Measurements from ENCODE around the gene PABPC1L2B.

DNA sequence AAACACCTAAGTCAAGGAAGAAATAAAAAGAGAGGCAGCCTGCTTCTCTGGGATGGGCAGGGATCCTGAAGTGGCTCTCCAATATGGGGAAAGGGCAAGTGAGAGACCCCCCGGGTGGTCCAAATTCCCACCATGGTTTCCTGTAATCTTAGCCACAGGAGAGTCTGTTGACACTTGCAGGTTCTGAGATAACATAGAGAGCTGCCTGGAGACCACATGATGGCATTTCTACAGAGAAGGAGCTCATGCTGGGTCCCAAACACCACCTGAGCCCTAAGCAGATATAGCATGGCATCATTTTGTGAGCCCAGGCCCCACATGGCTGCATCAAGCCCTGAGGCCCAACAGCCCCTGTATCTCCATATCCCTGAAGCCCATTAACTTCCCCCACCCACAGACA lies 26.1 kb downstream of the PABPC1L2B start:
- no peak for TF ChIP-seq EZH2 (IDR thresholded peaks at IDR 0.05; ENCODE audit: low read depth)
- TF ChIP-seq, protein P1, sequence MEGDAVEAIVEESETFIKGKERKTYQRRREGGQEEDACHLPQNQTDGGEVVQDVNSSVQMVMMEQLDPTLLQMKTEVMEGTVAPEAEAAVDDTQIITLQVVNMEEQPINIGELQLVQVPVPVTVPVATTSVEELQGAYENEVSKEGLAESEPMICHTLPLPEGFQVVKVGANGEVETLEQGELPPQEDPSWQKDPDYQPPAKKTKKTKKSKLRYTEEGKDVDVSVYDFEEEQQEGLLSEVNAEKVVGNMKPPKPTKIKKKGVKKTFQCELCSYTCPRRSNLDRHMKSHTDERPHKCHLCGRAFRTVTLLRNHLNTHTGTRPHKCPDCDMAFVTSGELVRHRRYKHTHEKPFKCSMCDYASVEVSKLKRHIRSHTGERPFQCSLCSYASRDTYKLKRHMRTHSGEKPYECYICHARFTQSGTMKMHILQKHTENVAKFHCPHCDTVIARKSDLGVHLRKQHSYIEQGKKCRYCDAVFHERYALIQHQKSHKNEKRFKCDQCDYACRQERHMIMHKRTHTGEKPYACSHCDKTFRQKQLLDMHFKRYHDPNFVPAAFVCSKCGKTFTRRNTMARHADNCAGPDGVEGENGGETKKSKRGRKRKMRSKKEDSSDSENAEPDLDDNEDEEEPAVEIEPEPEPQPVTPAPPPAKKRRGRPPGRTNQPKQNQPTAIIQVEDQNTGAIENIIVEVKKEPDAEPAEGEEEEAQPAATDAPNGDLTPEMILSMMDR (conservative IDR thresholded peaks at IDR 0.05), result no peak
